H1 (cell line): ENCODE measurements around the gene MVK. TPM values are rescaled to one million over a fixed set of nuclear protein-coding genes. Genes with fewer than 3 reads are reported as not detected.

Experiments
- KDM1A ChIP-seq: fragments of 200-600, 300-600 bp; sonication (generic); IDR thresholded peaks from 2 replicates; pipeline ENCODE4 v1.7.1; 2016; ENCODE audit warnings: mild to moderate bottlenecking, low read length, borderline replicate concordance
- POLR2A ChIP-seq, 2 experiments: IDR thresholded peaks; 1 replicate in 1 of 2; 2 replicates in 1 of 2; pipeline ENCODE4 v1.6.1; 2011; ENCODE audit warnings: low read depth in 2 of 2, low read length in 2 of 2, mild to moderate bottlenecking in 2 of 2; ENCODE audit errors: control extremely low read depth in 1 of 2
- SAP30 ChIP-seq: fragments of 300-600 bp; sonication (generic); IDR thresholded peaks from 2 replicates; pipeline ENCODE4 v1.7.1; 2012; ENCODE audit warnings: low read length, moderate library complexity, mild to moderate bottlenecking, inconsistent platforms; ENCODE audit not compliant: insufficient read depth, insufficient replicate concordance
- TCF12 ChIP-seq: IDR thresholded peaks from 2 replicates; pipeline ENCODE4 v1.6.1; 2011; ENCODE audit warnings: low read depth, mild to moderate bottlenecking, low read length
- polyA plus RNA-seq, 7 experiments: library from polyadenylated mRNA; depleted of rRNA in 3 of 7; stranded (reverse) in 5 of 7; unstranded in 2 of 7; fragments of >200 nt in 5 of 7; fragments of 200-250 nt in 2 of 7; gene quantifications; 1 replicate in 5 of 7; 2 replicates in 1 of 7; 4 replicates in 1 of 7; pipeline versions ENCODE4 v1.2.1 to v1.2.3, GENCODE V29; 2011 to 2013; ENCODE audit warnings: missing spikeins in 2 of 7, mixed read lengths in 2 of 7
- total RNA-seq: library from RNA; stranded (reverse); fragmentation: NEBNext Ultra II Directional; extraction: Animal tissue kit (Norgen Biotek cat#: 25700); gene quantifications from 2 replicates; pipeline ENCODE4 v1.2.1, GENCODE V29; 2021
- TF ChIP-seq, protein P1 (sequence below): fragments of 300-600 bp; sonication (generic); IDR thresholded peaks from 2 replicates; pipeline ENCODE4 v1.7.1; 2012; ENCODE audit warnings: low read length, moderate library complexity, mild to moderate bottlenecking, inconsistent platforms; ENCODE audit not compliant: insufficient replicate concordance

The MVK gene
- total and polyA plus RNA-seq, 2 of the 8 experiments (the other 6 are each of a cell fraction or from before 2014, with no cell fraction given), result 15.7 to 20.9 TPM

DNA sequence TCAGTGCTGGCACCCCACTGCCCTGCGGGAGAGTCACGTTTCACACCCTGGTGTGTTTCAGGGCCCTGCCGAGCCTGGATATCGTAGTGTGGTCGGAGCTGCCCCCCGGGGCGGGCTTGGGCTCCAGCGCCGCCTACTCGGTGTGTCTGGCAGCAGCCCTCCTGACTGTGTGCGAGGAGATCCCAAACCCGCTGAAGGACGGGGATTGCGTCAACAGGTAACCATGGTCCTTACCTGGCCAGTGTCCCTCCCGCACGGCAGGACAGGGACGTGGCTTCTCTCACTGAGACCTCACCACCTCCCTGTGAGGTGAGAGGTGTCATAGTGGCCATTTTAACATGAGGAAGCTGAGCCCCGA is 7.7 kb downstream of the MVK start (continued):
- no peak for TF ChIP-seq TCF12
- TF ChIP-seq, protein P1, sequence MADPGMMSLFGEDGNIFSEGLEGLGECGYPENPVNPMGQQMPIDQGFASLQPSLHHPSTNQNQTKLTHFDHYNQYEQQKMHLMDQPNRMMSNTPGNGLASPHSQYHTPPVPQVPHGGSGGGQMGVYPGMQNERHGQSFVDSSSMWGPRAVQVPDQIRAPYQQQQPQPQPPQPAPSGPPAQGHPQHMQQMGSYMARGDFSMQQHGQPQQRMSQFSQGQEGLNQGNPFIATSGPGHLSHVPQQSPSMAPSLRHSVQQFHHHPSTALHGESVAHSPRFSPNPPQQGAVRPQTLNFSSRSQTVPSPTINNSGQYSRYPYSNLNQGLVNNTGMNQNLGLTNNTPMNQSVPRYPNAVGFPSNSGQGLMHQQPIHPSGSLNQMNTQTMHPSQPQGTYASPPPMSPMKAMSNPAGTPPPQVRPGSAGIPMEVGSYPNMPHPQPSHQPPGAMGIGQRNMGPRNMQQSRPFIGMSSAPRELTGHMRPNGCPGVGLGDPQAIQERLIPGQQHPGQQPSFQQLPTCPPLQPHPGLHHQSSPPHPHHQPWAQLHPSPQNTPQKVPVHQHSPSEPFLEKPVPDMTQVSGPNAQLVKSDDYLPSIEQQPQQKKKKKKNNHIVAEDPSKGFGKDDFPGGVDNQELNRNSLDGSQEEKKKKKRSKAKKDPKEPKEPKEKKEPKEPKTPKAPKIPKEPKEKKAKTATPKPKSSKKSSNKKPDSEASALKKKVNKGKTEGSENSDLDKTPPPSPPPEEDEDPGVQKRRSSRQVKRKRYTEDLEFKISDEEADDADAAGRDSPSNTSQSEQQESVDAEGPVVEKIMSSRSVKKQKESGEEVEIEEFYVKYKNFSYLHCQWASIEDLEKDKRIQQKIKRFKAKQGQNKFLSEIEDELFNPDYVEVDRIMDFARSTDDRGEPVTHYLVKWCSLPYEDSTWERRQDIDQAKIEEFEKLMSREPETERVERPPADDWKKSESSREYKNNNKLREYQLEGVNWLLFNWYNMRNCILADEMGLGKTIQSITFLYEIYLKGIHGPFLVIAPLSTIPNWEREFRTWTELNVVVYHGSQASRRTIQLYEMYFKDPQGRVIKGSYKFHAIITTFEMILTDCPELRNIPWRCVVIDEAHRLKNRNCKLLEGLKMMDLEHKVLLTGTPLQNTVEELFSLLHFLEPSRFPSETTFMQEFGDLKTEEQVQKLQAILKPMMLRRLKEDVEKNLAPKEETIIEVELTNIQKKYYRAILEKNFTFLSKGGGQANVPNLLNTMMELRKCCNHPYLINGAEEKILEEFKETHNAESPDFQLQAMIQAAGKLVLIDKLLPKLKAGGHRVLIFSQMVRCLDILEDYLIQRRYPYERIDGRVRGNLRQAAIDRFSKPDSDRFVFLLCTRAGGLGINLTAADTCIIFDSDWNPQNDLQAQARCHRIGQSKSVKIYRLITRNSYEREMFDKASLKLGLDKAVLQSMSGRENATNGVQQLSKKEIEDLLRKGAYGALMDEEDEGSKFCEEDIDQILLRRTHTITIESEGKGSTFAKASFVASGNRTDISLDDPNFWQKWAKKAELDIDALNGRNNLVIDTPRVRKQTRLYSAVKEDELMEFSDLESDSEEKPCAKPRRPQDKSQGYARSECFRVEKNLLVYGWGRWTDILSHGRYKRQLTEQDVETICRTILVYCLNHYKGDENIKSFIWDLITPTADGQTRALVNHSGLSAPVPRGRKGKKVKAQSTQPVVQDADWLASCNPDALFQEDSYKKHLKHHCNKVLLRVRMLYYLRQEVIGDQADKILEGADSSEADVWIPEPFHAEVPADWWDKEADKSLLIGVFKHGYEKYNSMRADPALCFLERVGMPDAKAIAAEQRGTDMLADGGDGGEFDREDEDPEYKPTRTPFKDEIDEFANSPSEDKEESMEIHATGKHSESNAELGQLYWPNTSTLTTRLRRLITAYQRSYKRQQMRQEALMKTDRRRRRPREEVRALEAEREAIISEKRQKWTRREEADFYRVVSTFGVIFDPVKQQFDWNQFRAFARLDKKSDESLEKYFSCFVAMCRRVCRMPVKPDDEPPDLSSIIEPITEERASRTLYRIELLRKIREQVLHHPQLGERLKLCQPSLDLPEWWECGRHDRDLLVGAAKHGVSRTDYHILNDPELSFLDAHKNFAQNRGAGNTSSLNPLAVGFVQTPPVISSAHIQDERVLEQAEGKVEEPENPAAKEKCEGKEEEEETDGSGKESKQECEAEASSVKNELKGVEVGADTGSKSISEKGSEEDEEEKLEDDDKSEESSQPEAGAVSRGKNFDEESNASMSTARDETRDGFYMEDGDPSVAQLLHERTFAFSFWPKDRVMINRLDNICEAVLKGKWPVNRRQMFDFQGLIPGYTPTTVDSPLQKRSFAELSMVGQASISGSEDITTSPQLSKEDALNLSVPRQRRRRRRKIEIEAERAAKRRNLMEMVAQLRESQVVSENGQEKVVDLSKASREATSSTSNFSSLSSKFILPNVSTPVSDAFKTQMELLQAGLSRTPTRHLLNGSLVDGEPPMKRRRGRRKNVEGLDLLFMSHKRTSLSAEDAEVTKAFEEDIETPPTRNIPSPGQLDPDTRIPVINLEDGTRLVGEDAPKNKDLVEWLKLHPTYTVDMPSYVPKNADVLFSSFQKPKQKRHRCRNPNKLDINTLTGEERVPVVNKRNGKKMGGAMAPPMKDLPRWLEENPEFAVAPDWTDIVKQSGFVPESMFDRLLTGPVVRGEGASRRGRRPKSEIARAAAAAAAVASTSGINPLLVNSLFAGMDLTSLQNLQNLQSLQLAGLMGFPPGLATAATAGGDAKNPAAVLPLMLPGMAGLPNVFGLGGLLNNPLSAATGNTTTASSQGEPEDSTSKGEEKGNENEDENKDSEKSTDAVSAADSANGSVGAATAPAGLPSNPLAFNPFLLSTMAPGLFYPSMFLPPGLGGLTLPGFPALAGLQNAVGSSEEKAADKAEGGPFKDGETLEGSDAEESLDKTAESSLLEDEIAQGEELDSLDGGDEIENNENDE, result no peak
- no peak for TF ChIP-seq SAP30
- no peak for TF ChIP-seq POLR2A (IDR thresholded peaks at IDR 0.05; ENCODE audit: control extremely low read depth in 1 of 2, low read depth in 2 of 2, low read length in 2 of 2)
- no peak for TF ChIP-seq KDM1A
- TF ChIP-seq, all 59 proteins: peak for 0
